Trophoblast cell (in vitro differentiated cells and primary cell): Measurements from ENCODE around the gene RNF208.

Source experiments
- DNase-seq, 2 donors: peaks; one replicate each; pipeline ENCODE4 v3.0.0-alpha.2; 2016
- H2AFZ ChIP-seq: 2 replicates; pipeline ENCODE4 v1.6.1; 2013; ENCODE audit warnings: low read length, moderate library complexity, mild to moderate bottlenecking; ENCODE audit not compliant: insufficient read depth, poor library complexity
- H2AK5ac ChIP-seq: 2 replicates; pipeline ENCODE4 v1.6.1; 2013; ENCODE audit warnings: mild to moderate bottlenecking, low read length
- H2BK120ac ChIP-seq: 2 replicates; pipeline ENCODE4 v1.6.1; 2013; ENCODE audit warnings: low read length, mild to moderate bottlenecking, moderate library complexity; ENCODE audit not compliant: insufficient read depth, poor library complexity
- H2BK12ac ChIP-seq: 2 replicates; pipeline ENCODE4 v1.6.1; 2013; ENCODE audit warnings: mild to moderate bottlenecking, low read length, moderate library complexity
- H2BK5ac ChIP-seq: 2 replicates; pipeline ENCODE4 v1.6.1; 2013; ENCODE audit warnings: low read length, low read depth, moderate library complexity, mild to moderate bottlenecking; ENCODE audit not compliant: poor library complexity
- H3K14ac ChIP-seq: 2 replicates; pipeline ENCODE4 v1.6.1; 2013; ENCODE audit warnings: mild to moderate bottlenecking, low read length
- H3K18ac ChIP-seq: 2 replicates; pipeline ENCODE4 v1.6.1; 2013; ENCODE audit warnings: mild to moderate bottlenecking, low read length
- H3K23ac ChIP-seq: 2 replicates; pipeline ENCODE4 v1.6.1; 2013; ENCODE audit warnings: low read length
- H3K27ac ChIP-seq: 2 replicates; pipeline ENCODE4 v1.5.1; 2013; ENCODE audit warnings: low read depth, mild to moderate bottlenecking, inconsistent platforms, low read length, moderate library complexity
- H3K27me3 ChIP-seq: 2 replicates; pipeline ENCODE4 v1.6.1; 2013; ENCODE audit warnings: inconsistent platforms, mild to moderate bottlenecking, low read length, moderate library complexity; ENCODE audit not compliant: insufficient read depth
- H3K36me3 ChIP-seq, 2 experiments: 1 replicate in 1 of 2; 2 replicates in 1 of 2; pipeline ENCODE4 v1.6.1; 2013; ENCODE audit warnings: low read length in 2 of 2, mild to moderate bottlenecking in 2 of 2, moderate library complexity in 1 of 2; ENCODE audit not compliant: insufficient read depth in 2 of 2, control insufficient read depth in 1 of 2
- H3K4ac ChIP-seq: 2 replicates; pipeline ENCODE4 v1.6.1; 2013; ENCODE audit warnings: low read depth, mild to moderate bottlenecking, low read length, moderate library complexity
- H3K4me1 ChIP-seq, 2 experiments: 1 replicate in 1 of 2; 2 replicates in 1 of 2; pipeline ENCODE4 v1.6.1; 2013; ENCODE audit warnings: low read length in 2 of 2, mild to moderate bottlenecking in 2 of 2, moderate library complexity in 1 of 2; ENCODE audit not compliant: insufficient read depth in 2 of 2, control insufficient read depth in 1 of 2
- H3K4me2 ChIP-seq: 2 replicates; pipeline ENCODE4 v1.6.1; 2013; ENCODE audit warnings: inconsistent platforms, mild to moderate bottlenecking, low read length, moderate library complexity
- H3K4me3 ChIP-seq: 2 replicates; pipeline ENCODE4 v1.5.1; 2013; ENCODE audit warnings: mild to moderate bottlenecking, low read depth, low read length, inconsistent platforms
- H3K79me1 ChIP-seq: one replicate; pipeline ENCODE4 v1.6.1; 2013; ENCODE audit warnings: low read length
- H3K79me2 ChIP-seq: 2 replicates; pipeline ENCODE4 v1.6.1; 2013; ENCODE audit warnings: low read length, mild to moderate bottlenecking; ENCODE audit not compliant: control insufficient read depth, insufficient read depth, poor library complexity
- H3K9ac ChIP-seq: 2 replicates; pipeline ENCODE4 v1.6.1; 2013; ENCODE audit warnings: mild to moderate bottlenecking, low read length
- H3K9me3 ChIP-seq: 2 replicates; pipeline ENCODE4 v1.6.1; 2013; ENCODE audit warnings: low read depth, mild to moderate bottlenecking, control low read depth, inconsistent platforms, low read length; ENCODE audit not compliant: insufficient read depth
- H4K12ac ChIP-seq: 2 replicates; pipeline ENCODE4 v1.6.1; 2013; ENCODE audit warnings: low read depth, mild to moderate bottlenecking, low read length, moderate library complexity
- H4K8ac ChIP-seq: 2 replicates; pipeline ENCODE4 v1.6.1; 2013; ENCODE audit warnings: low read depth, mild to moderate bottlenecking, low read length, moderate library complexity
- H4K91ac ChIP-seq: one replicate; pipeline ENCODE4 v1.6.1; 2013; ENCODE audit warnings: low read depth, mild to moderate bottlenecking, low read length, moderate library complexity
- WGBS: extraction: QIAGEN DNeasy Blood & Tissue Kit; methylation state at CpG from one replicate; pipeline ENCODE4 v1.1.7; 2013; ENCODE audit warnings: missing lambda C conversion rate; ENCODE audit not compliant: insufficient read length, insufficient coverage; ENCODE audit errors: extremely low coverage; 5-methylcytosine and 5-hydroxymethylcytosine counted together

Gene RNF208

GRCh38 chr9:137265496-137266161, 43.6 kb upstream of the RNF208 start:
- H3K4me3 ChIP-seq = no peak overlapping the region
- H3K79me2 ChIP-seq = no peaks in the 10 kb centered on the region
- H2AK5ac ChIP-seq = no peak overlapping the region
- H3K27ac ChIP-seq = no peak overlapping the region
- no peak overlapping the region for H4K91ac ChIP-seq
- H3K4me1 ChIP-seq = no peaks in the 10 kb centered on the region
- no peak overlapping the region for H3K18ac ChIP-seq
- H3K9me3 ChIP-seq = no peaks in the 10 kb centered on the region
- no peak overlapping the region for H3K4me2 ChIP-seq
- H3K79me1 ChIP-seq = no peaks in the 10 kb centered on the region
- no peak overlapping the region for H2BK12ac ChIP-seq
- no peak overlapping the region for H4K8ac ChIP-seq
- H3K14ac ChIP-seq = no peak overlapping the region
- H2AFZ ChIP-seq = no peak overlapping the region
- WGBS = no CpG with 5 or more reads among the region's 29 CpGs
- H3K23ac ChIP-seq = no peak overlapping the region
- H4K12ac ChIP-seq = peak overlapping the region; percentile 39
- H2BK120ac ChIP-seq = no peak overlapping the region
- no peak overlapping the region for H2BK5ac ChIP-seq
- H3K36me3 ChIP-seq = peaks cover 61 to 63% of the 10 kb centered on the region in 2 experiments
- no peak for DNase-seq
- H3K4ac ChIP-seq = no peak overlapping the region
- no peaks in the 10 kb centered on the region for H3K27me3 ChIP-seq
- no peak overlapping the region for H3K9ac ChIP-seq

GRCh38 chr9:137264067-137264466, 42.0 kb upstream of the RNF208 start:
- Histone ChIP-seq H2AFZ (no peak overlapping the region), H3K79me1 (no peaks in the 10 kb centered on the region), H2BK5ac (no peak overlapping the region), H3K27ac (no peak overlapping the region), H3K36me3 (peaks cover 53 to 57% of the 10 kb centered on the region in 2 experiments), H3K14ac (no peak overlapping the region), H2AK5ac (no peak overlapping the region), H4K12ac (no peak overlapping the region), H3K9me3 (no peaks in the 10 kb centered on the region), H3K23ac (no peak overlapping the region), H3K79me2 (no peaks in the 10 kb centered on the region), H3K27me3 (no peaks in the 10 kb centered on the region), H3K4ac (no peak overlapping the region), H3K4me1 (no peaks in the 10 kb centered on the region), H2BK120ac (no peak overlapping the region), H3K4me2 (no peak overlapping the region), H3K4me3 (no peak overlapping the region), H2BK12ac (no peak overlapping the region), H3K9ac (peak overlapping the region; percentile 50), H3K18ac (no peak overlapping the region), H4K91ac (no peak overlapping the region), H4K8ac (no peak overlapping the region)
- DNase-seq = no peak
- no CpG with 5 or more reads among the region's 22 CpGs for WGBS

- no CpG with 5 or more reads among the region's 10 CpGs for WGBS
- no peak for DNase-seq
- no peaks in the 10 kb centered on the region for H3K9me3 ChIP-seq
- H3K9ac ChIP-seq = no peak overlapping the region
- no peaks in the 10 kb centered on the region for H3K79me2 ChIP-seq
- H2AFZ ChIP-seq = no peak overlapping the region
- no peak overlapping the region for H4K8ac ChIP-seq
- H2AK5ac ChIP-seq = no peak overlapping the region
- H4K91ac ChIP-seq = no peak overlapping the region
- no peak overlapping the region for H2BK5ac ChIP-seq
- H3K4me1 ChIP-seq = no peaks in the 10 kb centered on the region
- no peak overlapping the region for H3K23ac ChIP-seq
- peak overlapping the region; percentile 16 for H4K12ac ChIP-seq
- H3K18ac ChIP-seq = no peak overlapping the region
- H3K14ac ChIP-seq = no peak overlapping the region
- no peak overlapping the region for H3K4ac ChIP-seq
- no peak overlapping the region for H2BK12ac ChIP-seq
- no peaks in the 10 kb centered on the region for H3K79me1 ChIP-seq
- H3K36me3 ChIP-seq = peaks cover 53 to 56% of the 10 kb centered on the region in 2 experiments
- no peak overlapping the region for H3K4me2 ChIP-seq
- H2BK120ac ChIP-seq = no peak overlapping the region
- H3K27me3 ChIP-seq = no peaks in the 10 kb centered on the region
- H3K27ac ChIP-seq = no peak overlapping the region
- no peak overlapping the region for H3K4me3 ChIP-seq
Observed at GRCh38 chr9:137263506-137263905, 41.5 kb upstream of the RNF208 start.

GRCh38 chr9:137262909-137263285, 40.9 kb upstream of the RNF208 start:
- DNase-seq = no peak
- no peaks in the 10 kb centered on the region for H3K4me1 ChIP-seq
- peaks cover 53 to 58% of the 10 kb centered on the region in 2 experiments for H3K36me3 ChIP-seq
- H4K8ac ChIP-seq = no peak overlapping the region
- H2BK12ac ChIP-seq = no peak overlapping the region
- H3K9ac ChIP-seq = no peak overlapping the region
- H3K79me1 ChIP-seq = no peaks in the 10 kb centered on the region
- no peaks in the 10 kb centered on the region for H3K27me3 ChIP-seq
- H3K4me3 ChIP-seq = no peak overlapping the region
- no peak overlapping the region for H3K18ac ChIP-seq
- H4K91ac ChIP-seq = no peak overlapping the region
- H3K14ac ChIP-seq = no peak overlapping the region
- H3K23ac ChIP-seq = no peak overlapping the region
- H2BK5ac ChIP-seq = no peak overlapping the region
- H3K4me2 ChIP-seq = no peak overlapping the region
- no peak overlapping the region for H2AK5ac ChIP-seq
- no CpG with 5 or more reads among the region's 24 CpGs for WGBS
- no peak overlapping the region for H2AFZ ChIP-seq
- no peak overlapping the region for H3K4ac ChIP-seq
- H3K79me2 ChIP-seq = no peaks in the 10 kb centered on the region
- no peak overlapping the region for H2BK120ac ChIP-seq
- H3K27ac ChIP-seq = no peak overlapping the region
- no peak overlapping the region for H4K12ac ChIP-seq
- H3K9me3 ChIP-seq = no peaks in the 10 kb centered on the region
